Activated CD8-positive, alpha-beta T cell treated with anti-CD3 and anti-CD28 coated beads for 36 hours (primary cell): ENCODE data around the gene LGALS3. TPM values are rescaled to one million over a fixed set of nuclear protein-coding genes. Genes with fewer than 3 reads are reported as not detected.

Source experiments
- ATAC-seq: fragments of 200-7000 bp; cut with Tn5 transposase; one replicate; pipeline ENCODE4 v1.10.0; 2021; ENCODE audit warnings: mild to moderate bottlenecking, moderate library complexity
- CTCF ChIA-PET: fragments of 350-600 bp; sonication (Branson Sonifier 250); formaldehyde crosslinking; loops from one replicate; lab custom pipeline; 2021; ENCODE audit warnings: antibody characterized with exemption; lab: Charles Lee
- POLR2A ChIA-PET: fragments of 350-600 bp; sonication (Branson Sonifier 250); formaldehyde crosslinking; loops from one replicate; lab custom pipeline; 2021; ENCODE audit warnings: antibody characterized with exemption; lab: Charles Lee
- DNase-seq: peaks from one replicate; pipeline ENCODE4 v3.0.0-alpha.2; 2020
- H3K27ac Mint-ChIP-seq: one replicate; pipeline ENCODE4 v1.8.0; 2021; ENCODE audit warnings: mild to moderate bottlenecking, mixed read lengths
- H3K27me3 Mint-ChIP-seq: one replicate; pipeline ENCODE4 v1.8.0; 2021; ENCODE audit warnings: mixed read lengths
- H3K36me3 Mint-ChIP-seq: one replicate; pipeline ENCODE4 v1.8.0; 2021; ENCODE audit warnings: low read depth, mixed read lengths
- H3K4me1 Mint-ChIP-seq: one replicate; pipeline ENCODE4 v1.8.0; 2021; ENCODE audit warnings: low read depth, mixed read lengths
- H3K4me3 Mint-ChIP-seq: one replicate; pipeline ENCODE4 v1.8.0; 2021; ENCODE audit warnings: mild to moderate bottlenecking, moderate library complexity, mixed read lengths
- H3K9me3 Mint-ChIP-seq: one replicate; pipeline ENCODE4 v1.8.0; 2021; ENCODE audit warnings: mixed read lengths
- CTCF ChIP-seq: fragments of 200-600 bp; IDR thresholded peaks from one replicate; pipeline ENCODE4 v1.8.0; 2022; ENCODE audit warnings: antibody characterized with exemption, mild to moderate bottlenecking
- intact Hi-C: fragments of 100-400 bp; cut with micrococcal nuclease; formaldehyde crosslinking; loops from one replicate; pipeline ENCODE4 v1.10.0; 2022
- total RNA-seq, 2 experiments: library from RNA; stranded (reverse); gene quantifications; one replicate each; pipeline ENCODE4 v1.2.3, GENCODE V29; 2021

Gene LGALS3
- total RNA-seq, 2 experiments from 2014 or later = 4.5 to 6.0 TPM

- no peaks in the 10 kb centered on the region for H3K36me3 Mint-ChIP-seq
- DNase-seq (no peak), ATAC-seq (no peak)
- H3K27ac Mint-ChIP-seq = no peak overlapping the region
- intact Hi-C loops = no loop called here
- ChIA-PET CTCF (interaction anchor here (0.7 kb wide), 1 partner anchor 50 kb away, joined by 3 read pairs; no protein-coding TSS in a partner anchor), POLR2A (no interaction called here)
- H3K27me3 Mint-ChIP-seq = no peaks in the 10 kb centered on the region
- H3K4me1 Mint-ChIP-seq = peaks cover 10% of the 10 kb centered on the region
- H3K4me3 Mint-ChIP-seq = no peak overlapping the region
- no peak for TF ChIP-seq CTCF
- no peaks in the 10 kb centered on the region for H3K9me3 Mint-ChIP-seq
These were observed 17.8 kb upstream of the LGALS3 start for GRCh38 chr14:55111122-55111708.

- intact Hi-C loops = no loop called here
- Mint-ChIP-seq H3K9me3 (no peaks in the 10 kb centered on the region), H3K36me3 (no peaks in the 10 kb centered on the region), H3K27me3 (no peaks in the 10 kb centered on the region), H3K4me3 (no peak overlapping the region), H3K4me1 (no peaks in the 10 kb centered on the region), H3K27ac (no peak overlapping the region)
- POLR2A ChIA-PET = no interaction called here
- ATAC-seq = no peak
- no peak for DNase-seq
- CTCF ChIA-PET = interaction anchor here (1.2 kb wide), 1 partner anchor 44 kb away, joined by 3 read pairs; no protein-coding TSS in a partner anchor
- no peak for TF ChIP-seq CTCF
These were observed 14.3 kb upstream of the LGALS3 start for GRCh38 chr14:55114720-55115119.

GRCh38 chr14:55115460-55115859 lies 13.6 kb upstream of the LGALS3 start:
- Mint-ChIP-seq H3K27me3 (no peaks in the 10 kb centered on the region), H3K36me3 (no peaks in the 10 kb centered on the region), H3K9me3 (no peaks in the 10 kb centered on the region), H3K27ac (no peak overlapping the region), H3K4me3 (no peak overlapping the region), H3K4me1 (no peaks in the 10 kb centered on the region)
- DNase-seq (no peak), ATAC-seq (no peak)
- no peak for TF ChIP-seq CTCF
- POLR2A ChIA-PET = no interaction called here
- intact Hi-C loops = no loop called here
- CTCF ChIA-PET = interaction anchor here (1.2 kb wide), 1 partner anchor 43 kb away, joined by 3 read pairs; no protein-coding TSS in a partner anchor

GRCh38 chr14:55115861-55116245 lies 13.2 kb upstream of the LGALS3 start:
- ChIA-PET POLR2A (no interaction called here), CTCF (no interaction called here)
- no peak for ATAC-seq
- DNase-seq = no peak
- Mint-ChIP-seq H3K27ac (no peak overlapping the region), H3K9me3 (no peaks in the 10 kb centered on the region), H3K27me3 (no peaks in the 10 kb centered on the region), H3K36me3 (no peaks in the 10 kb centered on the region), H3K4me3 (no peak overlapping the region), H3K4me1 (no peaks in the 10 kb centered on the region)
- intact Hi-C loops = no loop called here
- TF ChIP-seq CTCF = no peak

- POLR2A ChIA-PET = no interaction called here
- DNase-seq (no peak), ATAC-seq (no peak)
- no peaks in the 10 kb centered on the region for H3K4me1 Mint-ChIP-seq
- no peaks in the 10 kb centered on the region for H3K9me3 Mint-ChIP-seq
- intact Hi-C loops = no loop called here
- TF ChIP-seq CTCF = no peak
- CTCF ChIA-PET = interaction anchor here (1.2 kb wide), 1 partner anchor 29 kb away, joined by 3 read pairs; no protein-coding TSS in a partner anchor
- no peak overlapping the region for H3K4me3 Mint-ChIP-seq
- no peaks in the 10 kb centered on the region for H3K27me3 Mint-ChIP-seq
- H3K36me3 Mint-ChIP-seq = no peaks in the 10 kb centered on the region
- H3K27ac Mint-ChIP-seq = no peak overlapping the region
These were observed 12.6 kb upstream of the LGALS3 start for GRCh38 chr14:55116246-55117030.
